GM12878 (cell line): ENCODE measurements around the gene WHRN. TPM values are rescaled to one million over a fixed set of nuclear protein-coding genes. Genes with fewer than 3 reads are reported as not detected.

Experiments
- BCL11A ChIP-seq: IDR thresholded peaks from 2 replicates; pipeline ENCODE4 v1.6.1; 2011; ENCODE audit warnings: low read depth, low read length
- BHLHE40 ChIP-seq, 2 experiments: fragments of 450-650 bp in 1 of 2; IDR thresholded peaks; 2 replicates each; pipeline ENCODE4 v1.6.1; 2011 to 2017; ENCODE audit warnings: low read depth in 2 of 2, borderline replicate concordance in 1 of 2, improper control_type of control experiment in 1 of 2, low read length in 1 of 2, mild to moderate bottlenecking in 1 of 2
- BRCA1 ChIP-seq: IDR thresholded peaks from 2 replicates; pipeline ENCODE4 v1.6.1; 2011; ENCODE audit warnings: low read depth, low read length, improper control_type of control experiment
- CBX5 ChIP-seq: sonication (generic); IDR thresholded peaks from 2 replicates; pipeline ENCODE4 v1.6.1; 2016; ENCODE audit warnings: low read depth, moderate library complexity, mild to moderate bottlenecking, inconsistent platforms
- E2F4 ChIP-seq: IDR thresholded peaks from 2 replicates; pipeline ENCODE4 v1.6.1; 2012; ENCODE audit warnings: low read depth, low read length, improper control_type of control experiment
- HDGF ChIP-seq: fragments of 450-650 bp; IDR thresholded peaks from 2 replicates; pipeline ENCODE4 v1.6.1; 2016; ENCODE audit warnings: antibody characterized with exemption
- IKZF1 ChIP-seq: fragments of 450-650 bp; conservative IDR thresholded peaks from 2 replicates; pipeline ENCODE4 v1.6.1; 2017; ENCODE audit warnings: antibody characterized with exemption, mild to moderate bottlenecking
- JUND ChIP-seq: IDR thresholded peaks from 2 replicates; pipeline ENCODE4 v1.6.1; 2012; ENCODE audit warnings: low read depth, mild to moderate bottlenecking, low read length, improper control_type of control experiment, moderate library complexity
- KDM1A ChIP-seq: fragments of 200-600 bp; sonication (generic); IDR thresholded peaks from 2 replicates; pipeline ENCODE4 v1.6.1; 2016; ENCODE audit warnings: borderline replicate concordance
- MEF2A ChIP-seq: IDR thresholded peaks from 2 replicates; pipeline ENCODE4 v1.6.1; 2011; ENCODE audit warnings: low read depth, mild to moderate bottlenecking, low read length, moderate library complexity; ENCODE audit not compliant: insufficient read depth
- MTA2 ChIP-seq: fragments of 450-650 bp; IDR thresholded peaks from 2 replicates; pipeline ENCODE4 v1.6.1; 2016; ENCODE audit warnings: low read depth, mild to moderate bottlenecking, moderate library complexity
- MXI1 ChIP-seq: fragments of 150-350 bp; IDR thresholded peaks from 2 replicates; pipeline ENCODE4 v1.6.1; 2011; ENCODE audit warnings: low read depth, mild to moderate bottlenecking, inconsistent platforms, low read length, improper control_type of control experiment
- MYB ChIP-seq: fragments of 150-350 bp; IDR thresholded peaks from 2 replicates; pipeline ENCODE4 v1.6.1; 2014; ENCODE audit warnings: mild to moderate bottlenecking, low read depth, low read length, borderline replicate concordance
- NR2F1 ChIP-seq: fragments of 450-650 bp; conservative IDR thresholded peaks from 2 replicates; pipeline ENCODE4 v1.6.1; 2017; ENCODE audit warnings: mild to moderate bottlenecking
- RBBP5 ChIP-seq: fragments of 200-600 bp; sonication (generic); conservative IDR thresholded peaks from 2 replicates; pipeline ENCODE4 v1.6.1; 2016
- SPI1 ChIP-seq: IDR thresholded peaks from 2 replicates; pipeline ENCODE4 v1.6.1; 2011; ENCODE audit warnings: low read depth, mild to moderate bottlenecking, low read length, moderate library complexity, borderline replicate concordance; ENCODE audit not compliant: insufficient read depth
- SRF ChIP-seq, 2 experiments: IDR thresholded peaks; 2 replicates each; pipeline ENCODE4 v1.6.1; 2011; ENCODE audit warnings: low read depth in 2 of 2, low read length in 2 of 2, mild to moderate bottlenecking in 1 of 2, moderate library complexity in 1 of 2
- SUPT20H ChIP-seq: IDR thresholded peaks from 2 replicates; pipeline ENCODE4 v1.6.1; 2011; ENCODE audit warnings: low read depth, mild to moderate bottlenecking, low read length, moderate library complexity, borderline replicate concordance; ENCODE audit not compliant: control insufficient read depth
- ZNF384 ChIP-seq: IDR thresholded peaks from 2 replicates; pipeline ENCODE4 v1.6.1; 2012; ENCODE audit warnings: low read depth, mild to moderate bottlenecking, low read length, improper control_type of control experiment, borderline replicate concordance
- ZSCAN29 ChIP-seq: fragments of 450-650 bp; IDR thresholded peaks from 2 replicates; pipeline ENCODE4 v1.6.1; 2017; ENCODE audit warnings: mild to moderate bottlenecking, moderate library complexity
- ZZZ3 ChIP-seq: IDR thresholded peaks from 2 replicates; pipeline ENCODE4 v1.6.1; 2011; ENCODE audit warnings: low read depth; ENCODE audit not compliant: control insufficient read depth, insufficient read length
- polyA plus RNA-seq, 11 experiments: library from polyadenylated mRNA; depleted of rRNA in 4 of 11; unstranded in 6 of 11; stranded (reverse) in 5 of 11; fragments of >200 nt; fragmentation: Nextera tagmentation in 4 of 11; fragmentation: Illumina TruSeq in 1 of 11; extraction: Ambion mirVana in 4 of 11; extraction: Trizol in 1 of 11; gene quantifications; 1 replicate in 1 of 11; 2 replicates in 10 of 11; pipeline versions ENCODE4 v1.2.1 to v1.2.3, GENCODE V29; 2011 to 2016; ENCODE audit warnings: inconsistent platforms in 2 of 11, missing spikeins in 2 of 11, low read depth in 1 of 11
- total RNA-seq, 4 experiments: library from RNA; depleted of rRNA in 3 of 4; stranded (reverse); fragments of >200 nt in 3 of 4; fragmentation: Illumina TruSeq in 1 of 4; extraction: Trizol in 1 of 4; gene quantifications; 2 replicates each; pipeline versions ENCODE4 v1.2.1 to v1.2.3, GENCODE V29; 2013 to 2021
- TF ChIP-seq, protein P1 (sequence below): IDR thresholded peaks from 2 replicates; pipeline ENCODE4 v1.6.1; 2012; ENCODE audit warnings: improper control_type of control experiment, low read depth, low read length; ENCODE audit not compliant: insufficient replicate concordance
- TF ChIP-seq, protein P2 (sequence below), 3 experiments: IDR thresholded peaks in 2 of 3; conservative IDR thresholded peaks in 1 of 3; 2 replicates each; pipeline ENCODE4 v1.5.1; 2011; ENCODE audit warnings: low read depth in 3 of 3, low read length in 3 of 3, mild to moderate bottlenecking in 3 of 3, control low read depth in 2 of 3, moderate library complexity in 2 of 3, inconsistent platforms in 1 of 3, mixed read lengths in 1 of 3; ENCODE audit not compliant: control insufficient read depth in 2 of 3, insufficient read depth in 1 of 3; ENCODE audit errors: extremely low read depth in 1 of 3

WHRN gene
- total and polyA plus RNA-seq, 10 of the 15 experiments (the other 5 are each of a cell fraction or from before 2014, with no cell fraction given) = 0.04 to 18.2 (median 0.68) TPM; not detected in 1

DNA sequence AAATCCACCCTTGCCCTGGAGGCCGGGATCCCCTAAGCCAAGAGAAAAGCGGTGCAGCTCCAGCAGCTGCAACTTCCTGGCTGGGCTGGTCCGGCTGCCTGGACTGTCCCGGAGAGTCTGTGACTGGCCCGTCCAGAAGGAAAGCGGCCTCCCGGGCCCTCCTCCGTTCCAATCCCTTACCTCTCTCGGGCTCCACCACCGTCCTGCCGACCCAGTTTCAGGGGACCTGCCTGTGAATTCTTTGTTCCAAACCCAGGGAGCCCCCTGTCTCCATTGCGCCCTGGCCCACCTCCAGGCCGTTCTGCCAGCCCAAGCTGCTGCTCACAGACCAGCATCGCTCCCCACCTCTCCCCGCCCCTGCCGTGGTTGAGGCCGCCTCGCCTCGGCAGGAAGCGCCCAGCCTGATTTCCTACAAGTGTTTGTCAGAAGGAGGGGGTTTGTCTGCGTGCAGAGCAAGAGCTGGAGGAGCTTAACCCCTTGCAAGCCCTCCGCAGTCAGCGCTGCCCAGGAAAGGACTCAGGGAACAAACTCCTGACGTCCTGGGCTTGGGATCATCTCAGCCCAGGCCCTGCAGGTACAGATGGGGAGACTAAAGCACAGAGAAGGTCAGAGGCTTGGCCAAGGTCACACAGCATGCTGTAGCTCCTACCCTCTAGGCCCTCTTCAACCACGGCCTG lies 117.5 kb downstream of the WHRN start, which contains the start of gene AKNA (continued):
- TF ChIP-seq, protein P1, sequence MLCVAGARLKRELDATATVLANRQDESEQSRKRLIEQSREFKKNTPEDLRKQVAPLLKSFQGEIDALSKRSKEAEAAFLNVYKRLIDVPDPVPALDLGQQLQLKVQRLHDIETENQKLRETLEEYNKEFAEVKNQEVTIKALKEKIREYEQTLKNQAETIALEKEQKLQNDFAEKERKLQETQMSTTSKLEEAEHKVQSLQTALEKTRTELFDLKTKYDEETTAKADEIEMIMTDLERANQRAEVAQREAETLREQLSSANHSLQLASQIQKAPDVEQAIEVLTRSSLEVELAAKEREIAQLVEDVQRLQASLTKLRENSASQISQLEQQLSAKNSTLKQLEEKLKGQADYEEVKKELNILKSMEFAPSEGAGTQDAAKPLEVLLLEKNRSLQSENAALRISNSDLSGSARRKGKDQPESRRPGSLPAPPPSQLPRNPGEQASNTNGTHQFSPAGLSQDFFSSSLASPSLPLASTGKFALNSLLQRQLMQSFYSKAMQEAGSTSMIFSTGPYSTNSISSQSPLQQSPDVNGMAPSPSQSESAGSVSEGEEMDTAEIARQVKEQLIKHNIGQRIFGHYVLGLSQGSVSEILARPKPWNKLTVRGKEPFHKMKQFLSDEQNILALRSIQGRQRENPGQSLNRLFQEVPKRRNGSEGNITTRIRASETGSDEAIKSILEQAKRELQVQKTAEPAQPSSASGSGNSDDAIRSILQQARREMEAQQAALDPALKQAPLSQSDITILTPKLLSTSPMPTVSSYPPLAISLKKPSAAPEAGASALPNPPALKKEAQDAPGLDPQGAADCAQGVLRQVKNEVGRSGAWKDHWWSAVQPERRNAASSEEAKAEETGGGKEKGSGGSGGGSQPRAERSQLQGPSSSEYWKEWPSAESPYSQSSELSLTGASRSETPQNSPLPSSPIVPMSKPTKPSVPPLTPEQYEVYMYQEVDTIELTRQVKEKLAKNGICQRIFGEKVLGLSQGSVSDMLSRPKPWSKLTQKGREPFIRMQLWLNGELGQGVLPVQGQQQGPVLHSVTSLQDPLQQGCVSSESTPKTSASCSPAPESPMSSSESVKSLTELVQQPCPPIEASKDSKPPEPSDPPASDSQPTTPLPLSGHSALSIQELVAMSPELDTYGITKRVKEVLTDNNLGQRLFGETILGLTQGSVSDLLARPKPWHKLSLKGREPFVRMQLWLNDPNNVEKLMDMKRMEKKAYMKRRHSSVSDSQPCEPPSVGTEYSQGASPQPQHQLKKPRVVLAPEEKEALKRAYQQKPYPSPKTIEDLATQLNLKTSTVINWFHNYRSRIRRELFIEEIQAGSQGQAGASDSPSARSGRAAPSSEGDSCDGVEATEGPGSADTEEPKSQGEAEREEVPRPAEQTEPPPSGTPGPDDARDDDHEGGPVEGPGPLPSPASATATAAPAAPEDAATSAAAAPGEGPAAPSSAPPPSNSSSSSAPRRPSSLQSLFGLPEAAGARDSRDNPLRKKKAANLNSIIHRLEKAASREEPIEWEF = no peak
- TF ChIP-seq MEF2A = 0 out of 2 replicates have a peak, but pooled peaks have one; percentile 45
- no peak for TF ChIP-seq JUND
- TF ChIP-seq SPI1 = no peak
- TF ChIP-seq MXI1 = 0 out of 2 replicates have a peak, but pooled peaks have one; percentile 42
- no peak for TF ChIP-seq SUPT20H
- TF ChIP-seq KDM1A = no peak
- no peak for TF ChIP-seq E2F4
- TF ChIP-seq, protein P2, sequence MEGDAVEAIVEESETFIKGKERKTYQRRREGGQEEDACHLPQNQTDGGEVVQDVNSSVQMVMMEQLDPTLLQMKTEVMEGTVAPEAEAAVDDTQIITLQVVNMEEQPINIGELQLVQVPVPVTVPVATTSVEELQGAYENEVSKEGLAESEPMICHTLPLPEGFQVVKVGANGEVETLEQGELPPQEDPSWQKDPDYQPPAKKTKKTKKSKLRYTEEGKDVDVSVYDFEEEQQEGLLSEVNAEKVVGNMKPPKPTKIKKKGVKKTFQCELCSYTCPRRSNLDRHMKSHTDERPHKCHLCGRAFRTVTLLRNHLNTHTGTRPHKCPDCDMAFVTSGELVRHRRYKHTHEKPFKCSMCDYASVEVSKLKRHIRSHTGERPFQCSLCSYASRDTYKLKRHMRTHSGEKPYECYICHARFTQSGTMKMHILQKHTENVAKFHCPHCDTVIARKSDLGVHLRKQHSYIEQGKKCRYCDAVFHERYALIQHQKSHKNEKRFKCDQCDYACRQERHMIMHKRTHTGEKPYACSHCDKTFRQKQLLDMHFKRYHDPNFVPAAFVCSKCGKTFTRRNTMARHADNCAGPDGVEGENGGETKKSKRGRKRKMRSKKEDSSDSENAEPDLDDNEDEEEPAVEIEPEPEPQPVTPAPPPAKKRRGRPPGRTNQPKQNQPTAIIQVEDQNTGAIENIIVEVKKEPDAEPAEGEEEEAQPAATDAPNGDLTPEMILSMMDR (IDR thresholded peaks at IDR 0.05 in 2 of 3, conservative IDR thresholded peaks at IDR 0.05 in 1 of 3; ENCODE audit: control insufficient read depth in 2 of 3, extremely low read depth in 1 of 3, insufficient read depth in 1 of 3, low read depth in 3 of 3, low read length in 3 of 3) = no peak
- TF ChIP-seq ZZZ3 = no peak
- no peak for TF ChIP-seq MYB
- TF ChIP-seq HDGF = peak; percentile 28; the same call in 1 of the 2 replicates
- no peak for TF ChIP-seq ZSCAN29
- TF ChIP-seq RBBP5 = no peak
- TF ChIP-seq BHLHE40 (IDR thresholded peaks at IDR 0.05; ENCODE audit: borderline replicate concordance in 1 of 2, low read depth in 2 of 2, low read length in 1 of 2) = peak in 1 of 2 experiments; percentile 39; a peak in 1 of 4 replicates
- TF ChIP-seq SRF (IDR thresholded peaks at IDR 0.05; ENCODE audit: low read depth in 2 of 2, low read length in 2 of 2) = no peak
- TF ChIP-seq ZNF384 = no peak
- TF ChIP-seq MTA2 = peak; percentile 29; the same call in 1 of the 2 replicates
- 0 out of 2 replicates have a peak, but pooled peaks have one; percentile 53 for TF ChIP-seq NR2F1
- no peak for TF ChIP-seq CBX5
- TF ChIP-seq IKZF1 = peak; percentile 71
- TF ChIP-seq BCL11A = no peak
- no peak for TF ChIP-seq BRCA1
